Vagina (tissue), 2 donors: ENCODE measurements around the gene P2RX7.

ENCODE experiments used
- POLR2A ChIP-seq, 2 donors: fragments of 450-650 bp; IDR thresholded peaks; one replicate each; pipeline ENCODE4 v1.6.1; 2017; ENCODE audit warnings: antibody characterized with exemption in 2 of 2, mild to moderate bottlenecking in 2 of 2, moderate library complexity in 2 of 2
- POLR2AphosphoS5 ChIP-seq, 2 donors: sonication (generic); formaldehyde crosslinking; IDR thresholded peaks; one replicate each; pipeline ENCODE4 v1.9.0; 2017; ENCODE audit warnings: antibody characterized with exemption in 2 of 2, mild to moderate bottlenecking in 2 of 2, low read depth in 1 of 2; ENCODE audit not compliant: insufficient read depth in 1 of 2
- TF ChIP-seq, protein P1 (sequence below), 3 experiments: fragments of 450-650 bp in 2 of 3; fragments of 200-600 bp in 1 of 3; sonication (generic) in 1 of 3; IDR thresholded peaks; one replicate each; pipeline ENCODE4 v1.5.1; 2017 to 2019; ENCODE audit warnings: antibody characterized with exemption in 3 of 3, mild to moderate bottlenecking in 2 of 3, moderate library complexity in 2 of 3

DNA sequence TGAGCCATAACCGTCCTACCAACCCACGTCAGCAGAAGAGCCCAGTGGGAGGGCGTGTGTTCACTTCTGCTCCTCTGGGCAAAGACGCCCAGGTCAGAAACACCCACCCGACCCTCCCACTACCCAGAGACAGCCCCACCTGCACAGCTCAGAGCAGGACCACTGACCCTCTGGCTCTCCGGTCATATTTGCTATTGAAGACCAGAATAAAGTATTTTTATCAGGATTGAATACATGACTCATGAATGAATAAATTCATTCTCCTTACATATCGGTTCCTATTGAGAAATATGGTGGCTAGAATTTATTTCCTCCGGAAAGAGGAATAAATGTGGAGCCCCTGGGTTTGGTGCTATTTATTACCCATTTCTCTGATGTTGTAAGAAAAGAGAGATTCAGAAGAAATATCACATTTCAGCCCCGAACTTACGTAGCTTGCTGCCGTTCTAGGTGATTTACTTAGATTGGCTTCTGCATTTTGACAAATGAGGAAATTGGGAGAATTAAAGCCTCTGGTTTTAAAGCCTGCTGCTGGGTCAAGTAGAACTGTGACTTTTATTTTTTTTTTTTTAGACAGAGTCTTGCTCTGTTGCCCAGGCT lies 36.4 kb upstream of the P2RX7 start:
- TF ChIP-seq, protein P1, sequence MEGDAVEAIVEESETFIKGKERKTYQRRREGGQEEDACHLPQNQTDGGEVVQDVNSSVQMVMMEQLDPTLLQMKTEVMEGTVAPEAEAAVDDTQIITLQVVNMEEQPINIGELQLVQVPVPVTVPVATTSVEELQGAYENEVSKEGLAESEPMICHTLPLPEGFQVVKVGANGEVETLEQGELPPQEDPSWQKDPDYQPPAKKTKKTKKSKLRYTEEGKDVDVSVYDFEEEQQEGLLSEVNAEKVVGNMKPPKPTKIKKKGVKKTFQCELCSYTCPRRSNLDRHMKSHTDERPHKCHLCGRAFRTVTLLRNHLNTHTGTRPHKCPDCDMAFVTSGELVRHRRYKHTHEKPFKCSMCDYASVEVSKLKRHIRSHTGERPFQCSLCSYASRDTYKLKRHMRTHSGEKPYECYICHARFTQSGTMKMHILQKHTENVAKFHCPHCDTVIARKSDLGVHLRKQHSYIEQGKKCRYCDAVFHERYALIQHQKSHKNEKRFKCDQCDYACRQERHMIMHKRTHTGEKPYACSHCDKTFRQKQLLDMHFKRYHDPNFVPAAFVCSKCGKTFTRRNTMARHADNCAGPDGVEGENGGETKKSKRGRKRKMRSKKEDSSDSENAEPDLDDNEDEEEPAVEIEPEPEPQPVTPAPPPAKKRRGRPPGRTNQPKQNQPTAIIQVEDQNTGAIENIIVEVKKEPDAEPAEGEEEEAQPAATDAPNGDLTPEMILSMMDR (IDR thresholded peaks at IDR 0.05) = no peak
- TF ChIP-seq POLR2A (IDR thresholded peaks at IDR 0.05) (no peak), POLR2AphosphoS5 (IDR thresholded peaks at IDR 0.05; ENCODE audit: insufficient read depth in 1 of 2, low read depth in 1 of 2) (no peak)
